SH-SY5Y (cell line): Measurements from ENCODE around the gene NFIA.

ENCODE experiments used
- GATA2 ChIP-seq: IDR thresholded peaks from 2 replicates; pipeline ENCODE4 v1.6.1; 2011; ENCODE audit warnings: mild to moderate bottlenecking, low read depth, low read length
- GATA3 ChIP-seq: IDR thresholded peaks from 2 replicates; pipeline ENCODE4 v1.6.1; 2011; ENCODE audit warnings: low read depth, mild to moderate bottlenecking, low read length, moderate library complexity

NFIA gene

GRCh38 chr1:61120998-61121397, 38.6 kb downstream of the NFIA start:
- TF ChIP-seq GATA3 (no peak), GATA2 (no peak)

- TF ChIP-seq GATA2 (no peak), GATA3 (no peak)
These were observed 39.3 kb downstream of the NFIA start for GRCh38 chr1:61121631-61122030.

DNA sequence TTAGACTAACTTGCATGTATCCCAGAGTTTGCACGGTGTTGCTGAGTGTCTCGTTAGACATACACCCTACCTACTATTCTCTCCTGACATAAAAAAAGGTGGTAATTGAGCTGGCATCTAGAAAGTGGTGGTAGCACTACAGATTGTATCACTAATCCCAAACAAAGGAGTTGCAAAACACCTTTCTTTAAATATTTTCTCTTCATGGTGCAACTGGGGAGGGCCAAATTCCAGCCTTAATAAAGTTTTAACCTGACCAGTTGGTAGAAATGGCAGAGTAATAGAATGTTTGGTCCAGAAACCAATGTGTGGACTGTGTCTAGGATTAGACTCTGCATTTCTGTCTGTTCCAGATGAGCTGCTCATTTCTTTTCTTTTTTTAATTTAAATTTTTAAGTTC, 40.0 kb downstream of the NFIA start:
- no peak for TF ChIP-seq GATA2
- no peak for TF ChIP-seq GATA3

- TF ChIP-seq GATA3 (no peak), GATA2 (no peak)
These were observed 41.0 kb downstream of the NFIA start for GRCh38 chr1:61123326-61123725.

DNA sequence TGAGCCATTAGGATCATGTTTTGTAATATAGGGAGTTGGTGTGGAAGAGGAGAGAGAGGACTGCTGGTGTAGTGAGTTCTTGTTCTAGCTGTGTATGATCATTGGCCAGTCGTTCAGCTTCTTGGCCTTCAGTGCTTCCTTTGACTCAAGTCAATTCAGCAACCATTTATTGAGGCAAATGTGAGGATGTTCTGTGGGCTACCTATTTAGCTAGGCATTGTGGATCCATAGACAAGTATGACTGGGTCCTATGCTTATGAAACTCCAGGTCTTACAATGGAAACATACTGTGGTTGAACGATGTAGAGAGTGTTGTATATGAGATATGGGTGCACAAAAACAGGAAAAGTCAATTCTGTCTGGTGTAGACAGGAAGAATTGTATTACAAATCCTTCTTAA, 41.7 kb downstream of the NFIA start:
- TF ChIP-seq GATA3 = no peak
- TF ChIP-seq GATA2 = no peak

GRCh38 chr1:61124696-61125095, 42.3 kb downstream of the NFIA start:
- TF ChIP-seq GATA3 (no peak), GATA2 (no peak)

DNA sequence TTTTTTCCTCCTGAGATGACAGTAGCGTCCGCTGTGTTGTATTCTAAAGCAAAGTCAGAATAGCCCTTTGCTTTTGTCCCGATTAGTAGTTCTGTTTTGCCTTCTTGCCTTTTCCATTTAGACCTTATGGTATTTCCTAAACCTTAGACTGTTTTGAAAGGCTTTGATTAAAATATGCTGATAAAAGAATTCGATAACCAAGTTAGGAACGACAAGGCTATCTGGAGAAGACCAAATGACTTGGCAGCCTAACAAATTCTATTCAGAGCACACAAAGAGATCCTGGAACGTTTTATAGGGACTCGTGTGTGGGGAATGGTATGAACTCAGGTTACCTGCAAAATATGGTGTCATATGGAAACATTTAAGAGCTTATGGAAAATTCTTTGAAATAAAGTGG, 42.9 kb downstream of the NFIA start:
- TF ChIP-seq GATA2 (no peak), GATA3 (no peak)

DNA sequence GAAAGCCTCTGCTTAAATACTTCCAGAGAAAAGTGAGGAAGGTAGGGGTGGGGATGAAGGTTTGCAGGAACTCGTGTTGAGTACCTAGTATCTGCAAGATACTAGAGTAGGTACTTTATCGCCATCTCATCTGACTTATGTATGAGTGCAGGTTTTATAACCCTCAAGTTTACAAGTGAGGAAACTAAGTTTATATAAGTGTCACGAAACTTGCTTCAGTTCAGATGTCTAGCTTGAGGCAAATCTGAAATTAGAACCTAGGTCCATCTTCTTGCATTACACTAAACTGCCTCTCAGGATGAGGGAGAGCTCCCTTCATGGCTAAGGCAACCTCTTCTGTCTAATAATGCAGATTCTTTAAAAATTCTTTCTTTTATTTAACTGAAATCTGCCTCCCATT, 43.5 kb downstream of the NFIA start:
- TF ChIP-seq GATA2 (no peak), GATA3 (no peak)

GRCh38 chr1:61130338-61131000, 48.1 kb downstream of the NFIA start:
- TF ChIP-seq GATA3 (no peak), GATA2 (no peak)

DNA sequence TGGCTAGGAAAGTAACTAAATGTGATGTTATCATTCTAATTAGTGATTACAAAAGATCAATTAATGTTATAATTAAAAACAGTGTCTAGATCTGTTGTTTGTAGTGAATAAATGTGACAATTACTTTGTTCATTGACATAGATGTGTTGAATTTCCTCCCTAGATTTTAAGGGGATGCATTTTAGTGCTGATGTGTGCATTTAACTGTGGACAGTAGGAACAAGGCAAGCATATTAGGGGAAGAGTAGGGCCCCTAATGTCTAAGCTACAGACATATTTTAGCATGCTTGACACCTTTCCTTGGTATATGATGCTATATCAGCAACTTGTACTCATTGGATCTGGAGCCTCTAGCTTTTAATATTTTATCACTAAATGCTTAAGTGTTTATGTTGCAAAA, 48.9 kb downstream of the NFIA start:
- TF ChIP-seq GATA2 (no peak), GATA3 (no peak)

- TF ChIP-seq GATA2 (no peak), GATA3 (no peak)
These were observed 49.4 kb downstream of the NFIA start for GRCh38 chr1:61131716-61132115.

GRCh38 chr1:61132176-61132638, 49.8 kb downstream of the NFIA start:
- TF ChIP-seq GATA3 (no peak), GATA2 (peak; percentile 43; the same call in 1 of the 2 replicates)

DNA sequence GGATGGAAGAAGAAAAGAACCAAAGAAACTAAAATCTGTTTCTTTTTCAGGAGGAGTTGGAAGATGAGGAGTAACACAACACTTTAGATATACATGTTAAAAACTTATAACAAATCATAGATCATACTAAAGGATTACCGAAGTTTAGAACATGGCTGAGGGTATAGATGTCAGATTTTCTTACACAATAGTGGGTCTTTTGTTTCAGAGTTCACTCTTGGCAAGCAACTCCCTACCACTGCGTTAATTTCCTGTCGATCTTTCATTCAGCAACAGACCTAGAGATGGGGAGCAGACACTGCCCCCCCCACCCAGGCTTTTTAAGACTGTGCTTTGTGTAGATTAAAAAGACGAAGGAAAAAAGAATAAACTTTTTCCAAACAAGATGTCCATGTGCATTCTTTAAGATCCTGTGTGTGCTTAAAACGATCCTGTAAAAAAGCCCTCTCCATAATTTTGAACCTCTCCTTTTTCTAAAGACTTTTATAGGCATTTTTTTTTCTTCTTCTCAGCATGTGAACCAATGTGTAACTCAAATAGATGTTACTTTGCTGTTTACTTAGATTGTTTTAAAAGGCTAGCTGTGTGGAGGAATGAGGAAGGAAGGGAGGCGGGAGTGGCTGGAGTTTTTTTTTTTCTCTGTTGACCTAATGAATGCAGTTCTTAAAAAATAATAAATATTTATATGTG, 50.4 kb downstream of the NFIA start:
- no peak for TF ChIP-seq GATA3
- no peak for TF ChIP-seq GATA2

- TF ChIP-seq GATA3 (no peak), GATA2 (no peak)
These were observed 51.1 kb downstream of the NFIA start for GRCh38 chr1:61133335-61134019.

DNA sequence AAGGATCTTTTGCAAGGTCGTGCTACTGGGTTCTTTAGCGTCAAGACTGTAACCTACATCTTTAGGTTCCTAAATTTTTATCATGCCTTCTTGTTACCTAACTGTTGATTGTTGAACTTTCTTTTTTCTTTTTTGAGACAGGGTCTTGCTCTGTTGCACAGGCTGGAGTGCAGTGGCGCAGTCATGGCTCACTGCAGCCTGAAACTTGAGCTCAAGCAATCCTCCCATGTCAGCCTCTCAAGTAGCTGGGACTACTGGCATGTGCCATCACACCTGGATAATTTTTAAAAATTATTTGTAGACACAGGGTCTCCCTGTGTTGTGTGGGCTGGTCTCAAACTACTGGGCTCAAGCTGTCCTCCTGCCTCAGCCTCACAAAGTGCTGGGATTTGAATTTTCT, 52.9 kb downstream of the NFIA start:
- TF ChIP-seq GATA2 = no peak
- TF ChIP-seq GATA3 = no peak
